Urinary bladder (tissue), 2 donors: ENCODE data around the gene DNAJC9. TPM values are rescaled to one million over a fixed set of nuclear protein-coding genes. Genes with fewer than 3 reads are reported as not detected.

Source experiments
- polyA plus RNA-seq: library from polyadenylated mRNA; stranded (reverse); fragments of 200-250 nt; gene quantifications from one replicate; pipeline ENCODE4 v1.2.3, GENCODE V29; 2013
- small RNA-seq: library from RNA; depleted of rRNA; stranded (forward); fragments of <200 nt; gene quantifications from one replicate; pipeline ENCODE3, GENCODE V24; 2014
- total RNA-seq: library from RNA; depleted of rRNA; stranded (reverse); fragments of >200 nt; gene quantifications from one replicate; pipeline ENCODE4 v1.2.3, GENCODE V29; 2014
- donor health status: healthy.

Gene DNAJC9
- total and polyA plus RNA-seq, 2 donors: 12.7 to 27.8 TPM

Small RNAs within 50 kb of the gene (small RNA-seq; reads per million reads assigned to genes)
- gene RF00019: not detected
- gene RNU6-833P: not detected

Other genes starting within 250 kb of the DNAJC9 start
- gene P4HA1, start 150.4 kb downstream of the DNAJC9 start, total RNA-seq: 143 TPM
- 21.5 TPM for gene P4HA1, start 150.4 kb downstream of the DNAJC9 start, polyA plus RNA-seq
- gene NUDT13, start 136.8 kb downstream of the DNAJC9 start, total RNA-seq: 1.3 TPM
- 2.1 TPM for gene NUDT13, start 136.8 kb downstream of the DNAJC9 start, polyA plus RNA-seq
- gene ECD, start 79.2 kb downstream of the DNAJC9 start, total RNA-seq: 29.1 TPM
- gene ECD, start 79.2 kb downstream of the DNAJC9 start, polyA plus RNA-seq: 16.2 TPM
- 48.5 TPM for gene FAM149B1, start 79.1 kb downstream of the DNAJC9 start, total RNA-seq
- gene FAM149B1, start 79.1 kb downstream of the DNAJC9 start, polyA plus RNA-seq: 14.6 TPM
- 52.9 TPM for gene MRPS16, start 5.4 kb upstream of the DNAJC9 start, total RNA-seq
- 58.4 TPM for gene MRPS16, start 5.4 kb upstream of the DNAJC9 start, polyA plus RNA-seq
- gene CFAP70, start 111.6 kb upstream of the DNAJC9 start, total RNA-seq: 2.2 TPM
- gene CFAP70, start 111.6 kb upstream of the DNAJC9 start, polyA plus RNA-seq: 0.56 TPM
- gene ANXA7, start 166.8 kb upstream of the DNAJC9 start, total RNA-seq: 54.0 TPM
- gene ANXA7, start 166.8 kb upstream of the DNAJC9 start, polyA plus RNA-seq: 103 TPM
- 5.9 TPM for gene MSS51, start 186.3 kb upstream of the DNAJC9 start, total RNA-seq
- gene MSS51, start 186.3 kb upstream of the DNAJC9 start, polyA plus RNA-seq: 0.60 TPM
- 93.4 TPM for gene PPP3CB, start 248.8 kb upstream of the DNAJC9 start, total RNA-seq
- 58.0 TPM for gene PPP3CB, start 248.8 kb upstream of the DNAJC9 start, polyA plus RNA-seq